HG03565 (cell line): Measurements from ENCODE around the gene PTGS1.

Experiments
- ATAC-seq: cut with Tn5 transposase; IDR thresholded peaks from one replicate; pipeline ENCODE4 v1.9.1; 2021; ENCODE audit warnings: mild to moderate bottlenecking, moderate library complexity; ENCODE audit not compliant: unreplicated experiment

The PTGS1 gene

DNA sequence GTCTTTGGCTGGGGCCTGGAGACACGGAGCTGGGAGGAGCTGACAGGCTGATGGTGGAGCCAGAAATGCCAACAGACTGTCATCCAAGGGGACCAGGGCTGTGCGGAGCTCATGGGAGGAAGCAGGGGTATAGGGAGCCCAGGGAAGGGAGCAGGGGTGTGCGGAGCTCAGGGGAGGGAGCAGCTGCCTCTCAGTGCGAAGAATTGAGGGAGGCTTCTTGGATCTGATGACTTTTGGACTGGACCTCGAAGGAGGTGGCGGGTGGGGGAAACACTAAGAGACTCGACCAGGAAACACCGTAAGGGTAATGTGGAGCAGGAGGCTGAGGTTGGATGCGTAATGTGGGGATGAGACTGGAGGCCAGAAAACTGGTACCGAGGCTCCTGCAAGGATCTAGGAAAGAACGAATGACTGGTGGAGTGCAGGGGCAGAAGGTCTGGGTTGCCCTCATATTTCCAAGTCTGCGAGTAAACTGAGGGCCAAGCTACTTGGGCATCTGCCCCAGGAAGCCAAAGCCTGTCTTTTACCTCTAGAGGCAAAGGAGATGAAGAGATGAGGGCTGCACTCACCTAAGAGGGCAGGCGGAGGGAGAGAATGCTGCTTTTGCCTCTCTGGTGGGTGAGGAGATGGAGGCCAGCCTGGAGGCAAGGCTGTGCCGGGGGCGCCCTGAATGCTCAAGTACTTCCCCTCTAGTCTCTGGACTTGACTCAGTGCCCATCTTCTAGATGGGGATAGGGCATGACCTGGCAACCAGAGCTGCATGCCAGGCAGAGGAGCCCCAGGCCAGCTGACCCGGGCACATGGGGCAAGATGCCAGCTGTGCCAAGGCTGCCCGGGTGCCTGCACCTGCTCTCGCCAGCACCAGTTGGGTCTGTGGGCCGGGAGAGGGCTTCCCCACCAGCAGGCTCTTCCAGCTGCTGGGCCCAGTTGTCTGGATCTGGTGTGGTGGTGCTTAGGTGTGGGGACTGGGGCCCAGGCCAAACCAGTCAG, 2.3 kb downstream of the PTGS1 start:
- ATAC-seq: no peak

DNA sequence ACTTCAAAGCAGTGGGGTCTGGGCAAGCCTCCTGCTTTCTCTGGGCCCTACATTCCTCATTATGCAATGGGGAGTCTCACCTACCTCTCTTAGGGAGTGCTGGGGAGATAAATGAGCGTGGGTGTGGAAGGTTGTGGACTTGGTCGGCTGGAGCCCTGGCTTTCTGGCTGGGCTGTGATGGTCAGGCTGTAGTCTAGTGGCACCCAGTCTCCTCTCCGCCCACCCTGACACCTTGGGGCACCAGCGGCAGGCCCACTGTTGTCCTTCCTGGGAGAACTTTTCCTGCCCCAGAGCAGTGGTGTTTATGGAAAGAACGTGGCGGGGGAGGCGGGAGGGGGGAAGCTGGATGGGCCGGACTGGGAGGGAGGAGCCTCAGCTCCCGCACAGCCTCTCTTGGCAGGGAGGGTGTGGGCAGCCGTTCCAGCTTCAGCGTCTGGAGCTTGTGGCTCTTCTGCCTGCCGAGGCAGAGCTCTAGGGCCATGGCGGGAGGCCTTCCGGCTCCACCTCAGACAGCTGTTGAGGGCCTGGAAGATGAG, 4.1 kb downstream of the PTGS1 start:
- ATAC-seq: no peak

DNA sequence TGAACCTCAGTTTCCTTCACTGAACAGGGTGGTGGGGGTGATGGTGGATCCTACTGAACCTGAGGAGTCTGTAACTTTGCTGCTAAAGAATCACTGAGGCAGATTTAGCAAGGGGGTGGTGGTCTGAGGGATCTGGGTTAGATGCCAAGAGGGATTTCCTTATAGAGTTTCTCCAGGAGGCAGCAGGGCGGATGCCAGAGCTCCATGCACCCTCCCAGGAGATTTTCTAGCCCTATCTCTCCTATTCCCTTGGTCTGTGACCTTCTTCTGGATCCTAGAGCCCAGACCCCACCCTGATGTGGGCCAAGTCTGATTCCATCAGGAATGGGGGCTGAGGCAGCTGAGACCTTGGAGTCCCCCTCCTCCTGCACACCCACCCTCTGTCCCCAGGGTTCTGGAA, 6.0 kb downstream of the PTGS1 start:
- no peak for ATAC-seq

DNA sequence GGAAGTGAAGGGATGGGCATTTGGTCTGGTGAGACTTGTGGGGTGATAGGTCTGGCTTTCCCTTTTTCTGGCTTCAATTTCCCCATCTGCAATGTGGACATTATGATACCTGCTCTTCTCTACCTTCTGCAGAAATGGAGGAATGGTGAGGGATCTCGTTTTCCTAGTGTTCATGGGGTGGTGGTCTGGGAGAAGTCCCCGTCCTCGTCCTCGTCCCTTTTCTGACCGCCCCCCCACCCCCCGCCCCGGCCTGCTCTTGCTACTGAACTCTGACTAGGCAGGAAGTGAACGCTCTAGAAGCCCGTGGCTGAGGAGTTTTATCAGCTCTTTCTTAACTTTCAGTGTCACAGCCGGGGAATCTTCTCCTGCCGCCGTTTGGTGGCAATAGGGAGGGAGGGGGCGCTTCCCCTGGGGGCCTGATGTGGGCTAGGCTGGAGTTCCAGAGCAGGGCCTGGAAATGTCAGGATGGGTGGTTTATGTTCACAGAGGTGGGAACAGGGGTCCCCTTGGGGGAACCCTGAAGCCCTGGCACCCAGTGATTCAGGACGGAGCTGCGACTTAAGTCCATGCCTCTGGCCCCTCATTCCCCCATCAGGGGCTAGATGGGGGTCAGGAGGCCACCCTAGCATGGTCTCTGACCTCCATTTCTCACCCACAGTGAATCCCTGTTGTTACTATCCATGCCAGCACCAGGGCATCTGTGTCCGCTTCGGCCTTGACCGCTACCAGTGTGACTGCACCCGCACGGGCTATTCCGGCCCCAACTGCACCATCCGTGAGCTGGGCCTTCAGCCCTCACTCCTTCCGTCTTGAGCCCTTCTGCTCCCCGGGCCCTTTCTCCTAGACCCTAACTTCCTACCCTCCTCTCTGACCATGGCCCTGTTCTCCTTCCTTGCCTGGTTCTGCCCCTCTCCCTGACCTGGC, 6.7 kb downstream of the PTGS1 start:
- ATAC-seq: no peak

DNA sequence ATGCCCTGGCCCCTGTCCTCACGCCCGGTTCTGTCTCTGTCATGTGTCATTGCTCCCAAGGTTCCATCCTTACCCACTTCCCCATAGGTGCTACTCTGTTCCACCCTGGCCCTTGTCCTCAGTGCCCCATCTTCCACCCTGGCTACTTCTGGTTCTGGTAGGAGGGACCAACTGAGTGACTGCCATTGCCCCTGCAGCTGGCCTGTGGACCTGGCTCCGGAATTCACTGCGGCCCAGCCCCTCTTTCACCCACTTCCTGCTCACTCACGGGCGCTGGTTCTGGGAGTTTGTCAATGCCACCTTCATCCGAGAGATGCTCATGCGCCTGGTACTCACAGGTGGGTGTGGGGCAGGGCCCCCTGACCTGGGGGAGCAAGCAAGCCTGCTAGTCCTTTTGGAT, 7.4 kb downstream of the PTGS1 start:
- no peak for ATAC-seq

DNA sequence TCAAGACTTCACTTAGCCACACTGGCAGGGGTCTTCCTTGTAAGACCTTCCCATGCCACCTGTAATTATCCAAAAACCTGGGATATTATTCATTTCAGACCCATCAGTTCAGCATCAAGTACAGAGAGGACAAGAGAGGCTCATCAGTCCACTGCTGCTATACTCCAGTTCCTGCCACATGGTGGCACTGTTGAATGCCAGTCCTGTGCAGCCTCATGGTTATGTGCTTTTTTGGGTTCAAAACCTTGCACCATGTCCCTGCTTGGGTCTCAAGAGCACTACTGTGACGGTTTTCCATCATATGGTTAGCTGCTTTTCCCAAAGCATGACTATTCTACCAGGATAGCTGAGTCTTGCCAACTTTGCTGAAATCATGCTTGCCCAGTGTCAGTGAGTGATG, 8.5 kb downstream of the PTGS1 start:
- no peak for ATAC-seq

DNA sequence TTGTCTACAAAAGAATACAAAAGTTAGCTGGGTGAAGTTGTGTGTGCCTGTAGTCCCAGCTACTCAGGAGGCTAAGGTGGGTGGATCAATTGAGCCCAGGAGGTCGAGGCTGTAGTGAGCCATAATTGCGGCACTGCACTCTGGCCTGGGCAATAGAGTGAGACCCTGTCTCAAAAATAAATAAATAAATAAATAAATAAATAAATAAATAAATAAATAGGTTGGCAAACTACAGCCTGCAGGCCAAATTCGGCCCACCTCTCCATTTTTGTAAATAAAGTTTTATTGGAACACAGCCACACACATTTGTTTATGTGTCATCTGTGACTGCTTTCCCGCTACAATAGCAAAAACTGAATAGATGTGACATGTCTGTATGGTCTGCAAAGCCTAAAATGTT, 9.5 kb downstream of the PTGS1 start:
- no peak for ATAC-seq

DNA sequence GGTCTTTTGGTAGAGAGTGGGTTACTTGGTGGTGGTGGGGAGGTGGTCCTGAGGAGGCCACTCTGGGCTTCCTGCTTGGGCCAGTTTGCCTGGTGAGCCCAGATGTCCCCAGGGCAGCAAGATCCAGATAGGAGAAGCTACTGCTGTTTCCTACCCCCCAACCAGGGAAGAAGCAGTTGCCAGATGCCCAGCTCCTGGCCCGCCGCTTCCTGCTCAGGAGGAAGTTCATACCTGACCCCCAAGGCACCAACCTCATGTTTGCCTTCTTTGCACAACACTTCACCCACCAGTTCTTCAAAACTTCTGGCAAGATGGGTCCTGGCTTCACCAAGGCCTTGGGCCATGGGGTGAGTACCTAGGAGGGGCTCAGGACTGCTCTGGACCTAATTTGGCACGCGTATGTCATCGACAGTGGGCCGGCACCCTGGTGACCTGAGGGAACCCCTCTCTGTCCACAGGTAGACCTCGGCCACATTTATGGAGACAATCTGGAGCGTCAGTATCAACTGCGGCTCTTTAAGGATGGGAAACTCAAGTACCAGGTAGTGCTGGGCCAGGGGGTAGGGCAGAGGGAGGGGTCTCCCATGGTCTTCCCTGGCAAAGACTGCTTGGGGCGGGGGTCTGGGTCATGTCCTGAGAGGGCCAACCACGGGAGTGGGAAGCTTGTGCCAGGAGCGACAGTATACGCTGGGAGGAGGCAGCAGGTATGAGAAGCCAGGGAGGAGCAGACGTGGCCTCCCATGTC, 10.6 kb downstream of the PTGS1 start:
- no peak for ATAC-seq

DNA sequence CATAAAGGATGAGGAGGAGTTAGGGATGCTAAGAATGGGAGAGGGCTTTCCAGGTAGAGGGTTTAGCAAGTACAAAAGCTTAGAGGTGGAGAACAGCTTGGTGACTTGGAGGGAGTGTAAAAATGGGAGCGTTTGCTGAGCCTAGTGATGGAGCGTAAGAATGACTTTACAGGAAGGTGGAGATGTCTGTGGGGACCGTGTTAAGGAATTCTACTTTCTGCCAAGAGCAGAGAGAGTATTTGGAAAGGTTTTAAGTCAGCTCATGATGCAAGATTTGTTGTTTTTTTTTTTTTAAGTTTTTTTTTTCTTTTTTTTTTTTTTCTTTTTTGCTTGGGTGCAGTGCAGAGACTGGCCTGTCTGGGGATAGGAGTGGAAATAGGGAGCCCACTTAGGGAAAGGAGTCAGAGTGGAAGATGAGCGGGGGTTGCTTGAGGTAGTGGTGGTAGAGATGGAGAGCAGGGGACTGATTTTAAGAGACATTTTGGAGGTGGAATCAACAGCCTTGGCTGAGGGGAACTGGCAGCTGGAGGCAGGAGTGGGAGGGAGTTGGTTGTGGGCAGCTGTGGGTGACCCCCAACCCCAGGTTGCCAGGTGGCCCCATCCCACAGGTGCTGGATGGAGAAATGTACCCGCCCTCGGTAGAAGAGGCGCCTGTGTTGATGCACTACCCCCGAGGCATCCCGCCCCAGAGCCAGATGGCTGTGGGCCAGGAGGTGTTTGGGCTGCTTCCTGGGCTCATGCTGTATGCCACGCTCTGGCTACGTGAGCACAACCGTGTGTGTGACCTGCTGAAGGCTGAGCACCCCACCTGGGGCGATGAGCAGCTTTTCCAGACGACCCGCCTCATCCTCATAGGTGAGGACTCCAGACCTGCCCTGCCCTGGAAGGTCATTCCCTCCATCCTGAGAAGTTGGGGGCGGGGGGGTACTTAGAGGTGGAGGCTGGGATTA, 12.4 kb downstream of the PTGS1 start:
- ATAC-seq: no peak

DNA sequence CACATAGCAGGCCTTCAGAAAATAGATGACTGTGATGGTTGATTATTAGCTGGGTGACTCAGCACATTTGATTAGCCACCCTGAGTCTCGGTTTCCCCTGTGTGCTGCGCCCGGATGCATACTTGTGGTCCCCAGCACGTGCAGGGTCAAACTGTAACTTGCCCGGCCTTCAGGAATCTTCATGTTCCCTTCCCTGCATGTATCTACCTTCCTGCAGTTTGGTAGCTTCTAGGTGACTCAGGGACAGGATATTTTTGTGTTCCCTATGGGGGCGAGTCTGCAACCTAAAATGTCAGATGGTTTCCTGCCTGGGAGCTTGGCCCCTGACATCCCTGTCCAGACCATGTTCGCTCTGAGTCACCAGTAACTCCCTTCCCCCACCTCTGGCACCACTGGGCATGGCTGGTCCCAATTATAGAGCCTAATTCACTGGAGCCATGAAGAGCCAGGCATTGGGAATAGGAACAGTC, 13.2 kb downstream of the PTGS1 start:
- ATAC-seq: no peak

DNA sequence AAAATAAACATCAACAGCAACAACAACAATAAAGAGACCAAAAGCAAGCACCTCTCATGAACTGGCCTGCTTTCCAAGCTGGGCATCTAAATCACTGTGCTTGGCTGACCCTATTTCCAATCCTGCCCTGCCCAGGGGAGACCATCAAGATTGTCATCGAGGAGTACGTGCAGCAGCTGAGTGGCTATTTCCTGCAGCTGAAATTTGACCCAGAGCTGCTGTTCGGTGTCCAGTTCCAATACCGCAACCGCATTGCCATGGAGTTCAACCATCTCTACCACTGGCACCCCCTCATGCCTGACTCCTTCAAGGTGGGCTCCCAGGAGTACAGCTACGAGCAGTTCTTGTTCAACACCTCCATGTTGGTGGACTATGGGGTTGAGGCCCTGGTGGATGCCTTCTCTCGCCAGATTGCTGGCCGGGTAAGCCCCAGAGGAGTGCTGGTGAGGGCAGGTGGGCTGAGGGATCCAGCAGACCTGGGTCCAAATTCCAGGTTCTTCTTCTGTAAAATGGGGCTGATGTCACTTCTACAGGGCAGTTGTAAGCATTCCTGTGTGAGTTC, 15.6 kb downstream of the PTGS1 start:
- ATAC-seq: no peak

DNA sequence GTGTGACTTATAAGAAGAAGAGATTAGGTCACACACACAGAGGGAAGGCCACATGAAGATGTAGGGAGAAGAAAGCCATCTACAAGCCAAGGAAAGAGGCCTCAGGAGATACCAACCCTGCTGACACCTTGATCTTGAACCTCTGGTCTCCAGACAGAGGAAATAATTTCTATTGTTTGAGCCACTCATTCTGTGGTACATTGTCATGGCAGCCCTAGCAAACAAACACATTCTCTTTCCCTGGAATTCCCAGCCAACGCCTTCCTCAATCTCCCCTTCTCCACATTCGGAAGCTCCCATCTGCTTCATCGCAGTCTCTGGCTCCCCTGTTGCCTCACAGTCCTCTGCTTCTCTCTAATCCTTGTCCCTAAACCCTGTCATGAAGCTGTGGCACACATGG, 16.7 kb downstream of the PTGS1 start:
- ATAC-seq: no peak

DNA sequence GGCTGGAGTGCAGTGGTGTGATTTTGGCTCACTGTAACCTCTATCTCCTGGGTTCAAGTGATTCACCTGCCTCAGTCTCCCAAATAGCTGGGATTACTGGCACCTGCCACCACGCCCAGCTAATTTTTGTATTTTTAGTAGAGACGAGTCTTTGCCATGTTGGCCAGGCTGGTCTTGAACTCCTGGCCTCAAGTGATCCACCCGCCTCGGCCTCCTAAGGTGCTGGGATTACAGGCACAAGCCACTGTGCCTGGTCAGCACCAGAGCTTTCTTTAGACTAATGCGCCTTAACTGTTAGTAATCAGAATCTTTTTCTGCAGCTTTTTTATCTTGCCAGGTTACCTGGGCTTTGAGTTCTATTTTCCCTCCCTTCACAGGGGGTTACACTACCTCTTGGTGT, 18.4 kb downstream of the PTGS1 start:
- no peak for ATAC-seq

DNA sequence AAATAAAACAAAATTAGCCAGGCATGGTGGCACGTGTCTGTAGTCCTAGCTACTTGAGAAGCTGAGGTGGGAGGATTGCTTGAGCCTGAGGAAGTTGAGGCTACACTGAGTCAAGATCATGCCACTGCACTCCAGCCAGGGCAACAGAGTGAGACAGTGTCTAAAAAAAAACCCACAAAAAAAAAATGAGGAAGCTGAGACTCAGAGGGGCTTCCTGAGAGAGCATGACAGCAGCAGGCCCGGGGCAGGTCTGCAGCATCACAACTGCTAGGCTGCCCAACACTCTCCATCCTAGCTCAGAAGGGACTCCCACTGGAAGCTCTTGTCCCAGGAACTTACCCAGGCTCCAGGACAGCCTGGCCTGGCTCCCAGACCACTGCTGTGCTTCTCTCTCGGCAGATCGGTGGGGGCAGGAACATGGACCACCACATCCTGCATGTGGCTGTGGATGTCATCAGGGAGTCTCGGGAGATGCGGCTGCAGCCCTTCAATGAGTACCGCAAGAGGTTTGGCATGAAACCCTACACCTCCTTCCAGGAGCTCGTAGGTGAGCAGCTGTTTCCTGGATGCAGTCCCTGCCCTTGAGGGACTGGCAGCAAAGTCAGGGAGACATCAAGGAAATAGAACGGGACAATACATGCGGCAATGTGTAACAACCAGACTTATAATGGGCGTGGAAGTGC, 19.1 kb downstream of the PTGS1 start:
- ATAC-seq: peak; percentile 69

DNA sequence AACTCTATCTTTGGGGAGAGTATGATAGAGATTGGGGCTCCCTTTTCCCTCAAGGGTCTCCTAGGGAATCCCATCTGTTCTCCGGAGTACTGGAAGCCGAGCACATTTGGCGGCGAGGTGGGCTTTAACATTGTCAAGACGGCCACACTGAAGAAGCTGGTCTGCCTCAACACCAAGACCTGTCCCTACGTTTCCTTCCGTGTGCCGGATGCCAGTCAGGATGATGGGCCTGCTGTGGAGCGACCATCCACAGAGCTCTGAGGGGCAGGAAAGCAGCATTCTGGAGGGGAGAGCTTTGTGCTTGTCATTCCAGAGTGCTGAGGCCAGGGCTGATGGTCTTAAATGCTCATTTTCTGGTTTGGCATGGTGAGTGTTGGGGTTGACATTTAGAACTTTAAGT, 21.5 kb downstream of the PTGS1 start:
- no peak for ATAC-seq

DNA sequence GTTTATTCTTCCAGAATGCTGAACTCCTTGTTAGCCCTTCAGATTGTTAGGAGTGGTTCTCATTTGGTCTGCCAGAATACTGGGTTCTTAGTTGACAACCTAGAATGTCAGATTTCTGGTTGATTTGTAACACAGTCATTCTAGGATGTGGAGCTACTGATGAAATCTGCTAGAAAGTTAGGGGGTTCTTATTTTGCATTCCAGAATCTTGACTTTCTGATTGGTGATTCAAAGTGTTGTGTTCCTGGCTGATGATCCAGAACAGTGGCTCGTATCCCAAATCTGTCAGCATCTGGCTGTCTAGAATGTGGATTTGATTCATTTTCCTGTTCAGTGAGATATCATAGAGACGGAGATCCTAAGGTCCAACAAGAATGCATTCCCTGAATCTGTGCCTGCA, 21.9 kb downstream of the PTGS1 start:
- no peak for ATAC-seq

DNA sequence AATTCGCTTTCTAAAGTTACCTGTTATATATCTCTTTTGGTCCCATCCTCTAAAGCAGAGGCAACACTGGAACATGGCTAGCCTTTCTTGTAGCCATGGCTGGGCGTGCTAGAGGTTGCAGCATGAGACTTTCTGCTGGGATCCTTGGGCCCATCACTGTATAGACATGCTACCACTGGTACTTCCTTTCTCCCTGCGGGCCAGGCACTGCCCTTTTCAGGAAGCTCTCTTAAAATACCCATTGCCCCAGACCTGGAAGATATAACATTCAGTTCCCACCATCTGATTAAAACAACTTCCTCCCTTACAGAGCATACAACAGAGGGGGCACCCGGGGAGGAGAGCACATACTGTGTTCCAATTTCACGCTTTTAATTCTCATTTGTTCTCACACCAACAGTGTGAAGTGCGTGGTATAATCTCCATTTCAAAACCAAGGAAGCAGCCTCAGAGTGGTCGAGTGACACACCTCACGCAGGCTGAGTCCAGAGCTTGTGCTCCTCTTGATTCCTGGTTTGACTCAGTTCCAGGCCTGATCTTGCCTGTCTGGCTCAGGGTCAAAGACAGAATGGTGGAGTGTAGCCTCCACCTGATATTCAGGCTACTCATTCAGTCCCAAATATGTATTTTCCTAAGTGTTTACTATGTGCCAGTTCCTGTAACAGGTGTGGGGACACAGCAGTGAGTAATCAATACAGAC, 22.6 kb downstream of the PTGS1 start:
- no peak for ATAC-seq
